ENCODE data around the gene IMMP1L. TPM values are rescaled to one million over a fixed set of nuclear protein-coding genes. Genes with fewer than 3 reads are reported as not detected.
"Not testable (repeated sequence)": the region's sequence is repeated elsewhere in the genome, so short reads cannot be mapped to it uniquely, and the experiment has no call there.

IMMP1L gene
- total RNA-seq, 1 donor from 2014 or later, result 22.3 TPM

DNA sequence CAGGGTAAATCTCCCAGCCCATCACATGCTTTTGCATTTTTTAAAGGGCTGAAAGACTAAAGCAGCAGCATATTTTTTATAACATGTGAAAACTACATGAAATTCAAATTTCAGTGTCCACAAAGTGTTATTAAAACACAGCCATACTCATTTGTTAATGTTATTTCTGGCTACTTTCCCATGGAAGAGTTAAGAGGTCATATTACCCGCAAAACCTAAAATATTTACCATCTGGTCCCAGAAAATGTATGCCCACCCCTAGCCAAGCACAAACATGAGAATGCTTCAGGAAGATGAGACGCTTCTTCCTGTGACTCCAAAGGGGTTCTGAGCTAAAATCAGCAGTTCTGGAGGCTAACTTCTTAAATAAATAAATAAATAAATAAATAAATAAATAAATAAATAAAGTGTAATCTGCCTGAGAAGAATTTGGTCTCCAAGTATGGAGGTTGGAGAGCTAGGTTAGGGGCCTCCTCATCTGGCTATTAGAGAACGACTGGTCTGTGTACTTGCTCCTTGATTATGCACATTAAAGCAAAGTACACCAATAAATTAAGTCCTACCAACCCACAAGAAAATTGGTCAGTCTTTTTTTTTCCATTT lies 9.7 kb downstream of the IMMP1L start:
- peaks cover 27% of the 10 kb centered on the region for H3K36me3 Mint-ChIP-seq (ENCODE audit: low read depth)
- no peak overlapping the region for H3K27ac Mint-ChIP-seq
- no peak for DNase-seq (ENCODE audit: low spot score)
- intact Hi-C loops (cut with micrococcal nuclease), result no loop called here
- H3K9me3 Mint-ChIP-seq, result peaks cover 8% of the 10 kb centered on the region
- H3K4me3 Mint-ChIP-seq, result no peak overlapping the region
- no peaks in the 10 kb centered on the region for H3K27me3 Mint-ChIP-seq (ENCODE audit: insufficient read depth)
- H3K4me1 Mint-ChIP-seq (ENCODE audit: low read depth), result peaks cover 5% of the 10 kb centered on the region

- Mint-ChIP-seq H3K9me3 (peaks cover 18% of the 10 kb centered on the region), H3K36me3 (ENCODE audit: low read depth) (peaks cover 43% of the 10 kb centered on the region)
- DNase-seq (ENCODE audit: low spot score); H3K4me3 Mint-ChIP-seq; H3K27me3 Mint-ChIP-seq (ENCODE audit: insufficient read depth); H3K4me1 Mint-ChIP-seq (ENCODE audit: low read depth); H3K27ac Mint-ChIP-seq; intact Hi-C loops (cut with micrococcal nuclease): not testable (repeated sequence)
Observed at GRCh38 chr11:31493762-31494161, 15.7 kb downstream of the IMMP1L start.

- Mint-ChIP-seq H3K36me3 (ENCODE audit: low read depth) (peaks cover 43% of the 10 kb centered on the region), H3K27ac (no peak overlapping the region), H3K27me3 (ENCODE audit: insufficient read depth) (no peaks in the 10 kb centered on the region), H3K4me3 (no peak overlapping the region), H3K4me1 (ENCODE audit: low read depth) (peaks cover 6% of the 10 kb centered on the region), H3K9me3 (peaks cover 18% of the 10 kb centered on the region)
- intact Hi-C loops (cut with micrococcal nuclease), result no loop called here
- no peak for DNase-seq (ENCODE audit: low spot score)
Observed at GRCh38 chr11:31493235-31493634, 16.2 kb downstream of the IMMP1L start.

GRCh38 chr11:31492320-31492913 lies 17.0 kb downstream of the IMMP1L start:
- intact Hi-C loops (cut with micrococcal nuclease), result no loop called here
- peaks cover 18% of the 10 kb centered on the region for H3K9me3 Mint-ChIP-seq
- DNase-seq (ENCODE audit: low spot score), result no peak
- H3K36me3 Mint-ChIP-seq (ENCODE audit: low read depth), result peaks cover 40% of the 10 kb centered on the region
- no peak overlapping the region for H3K4me3 Mint-ChIP-seq
- H3K4me1 Mint-ChIP-seq (ENCODE audit: low read depth), result peaks cover 6% of the 10 kb centered on the region
- H3K27ac Mint-ChIP-seq, result peak overlapping the region; percentile 18
- no peaks in the 10 kb centered on the region for H3K27me3 Mint-ChIP-seq (ENCODE audit: insufficient read depth)

DNA sequence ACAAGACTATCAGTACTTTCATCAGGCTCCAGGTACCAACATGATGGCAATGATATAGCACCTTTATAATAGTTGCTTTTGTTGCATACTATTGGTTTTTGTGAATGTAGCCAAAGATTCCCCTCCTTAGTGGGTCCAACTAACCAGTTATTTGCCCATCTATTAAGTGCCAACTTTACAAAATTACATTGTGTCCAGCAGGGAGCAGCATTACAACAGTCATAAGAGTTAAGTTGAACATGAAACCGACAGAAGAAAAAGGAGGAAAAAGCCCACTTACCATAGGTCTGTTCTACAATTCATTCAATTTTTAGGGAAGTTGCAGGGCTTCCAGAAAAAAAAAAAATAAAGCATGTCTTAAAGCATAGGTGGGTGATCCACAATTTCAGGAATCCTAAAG lies 21.6 kb downstream of the IMMP1L start:
- no peak for DNase-seq (ENCODE audit: low spot score)
- Mint-ChIP-seq H3K9me3 (no peaks in the 10 kb centered on the region), H3K4me3 (no peak overlapping the region), H3K27me3 (ENCODE audit: insufficient read depth) (no peaks in the 10 kb centered on the region), H3K36me3 (ENCODE audit: low read depth) (peaks cover 13% of the 10 kb centered on the region), H3K4me1 (ENCODE audit: low read depth) (peaks cover 6% of the 10 kb centered on the region), H3K27ac (no peak overlapping the region)
- intact Hi-C loops (cut with micrococcal nuclease), result loop anchor here (1.0 to 10.0 kb wide), 2 partner anchors 470 to 687 kb away; no protein-coding TSS in a partner anchor

GRCh38 chr11:31484497-31484896 lies 24.9 kb downstream of the IMMP1L start:
- Mint-ChIP-seq H3K27me3 (ENCODE audit: insufficient read depth) (no peaks in the 10 kb centered on the region), H3K4me1 (ENCODE audit: low read depth) (no peaks in the 10 kb centered on the region), H3K36me3 (ENCODE audit: low read depth) (no peaks in the 10 kb centered on the region), H3K4me3 (no peak overlapping the region), H3K9me3 (no peaks in the 10 kb centered on the region), H3K27ac (no peak overlapping the region)
- no peak for DNase-seq (ENCODE audit: low spot score)
- intact Hi-C loops (cut with micrococcal nuclease), result loop anchor here (10.0 kb wide), 1 partner anchor 690 kb away; no protein-coding TSS in a partner anchor

DNA sequence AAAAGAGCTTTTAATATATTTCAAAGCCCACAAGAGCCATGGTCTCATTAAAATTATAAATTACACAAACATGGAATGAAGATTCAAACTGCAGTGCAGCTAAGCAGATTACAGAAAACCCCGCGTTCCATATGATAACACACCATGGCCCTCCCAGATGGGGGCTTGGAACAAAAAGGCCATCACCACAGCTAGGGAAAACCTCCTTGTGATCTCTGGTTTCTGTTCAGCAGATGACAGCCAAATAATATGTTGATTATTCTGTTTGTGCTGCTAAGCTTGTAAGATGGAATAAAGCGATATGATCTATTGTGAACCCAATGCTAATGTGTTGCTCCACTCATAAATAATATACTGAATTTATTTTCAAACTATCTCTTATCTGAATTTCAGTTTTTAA lies 28.5 kb downstream of the IMMP1L start:
- no peak for DNase-seq (ENCODE audit: low spot score)
- intact Hi-C loops (cut with micrococcal nuclease), result loop anchor here (10.0 kb wide), 1 partner anchor 694 kb away; no protein-coding TSS in a partner anchor
- no peak overlapping the region for H3K27ac Mint-ChIP-seq
- no peaks in the 10 kb centered on the region for H3K27me3 Mint-ChIP-seq (ENCODE audit: insufficient read depth)
- H3K4me1 Mint-ChIP-seq (ENCODE audit: low read depth), result no peaks in the 10 kb centered on the region
- no peaks in the 10 kb centered on the region for H3K9me3 Mint-ChIP-seq
- no peaks in the 10 kb centered on the region for H3K36me3 Mint-ChIP-seq (ENCODE audit: low read depth)
- H3K4me3 Mint-ChIP-seq, result no peak overlapping the region

DNA sequence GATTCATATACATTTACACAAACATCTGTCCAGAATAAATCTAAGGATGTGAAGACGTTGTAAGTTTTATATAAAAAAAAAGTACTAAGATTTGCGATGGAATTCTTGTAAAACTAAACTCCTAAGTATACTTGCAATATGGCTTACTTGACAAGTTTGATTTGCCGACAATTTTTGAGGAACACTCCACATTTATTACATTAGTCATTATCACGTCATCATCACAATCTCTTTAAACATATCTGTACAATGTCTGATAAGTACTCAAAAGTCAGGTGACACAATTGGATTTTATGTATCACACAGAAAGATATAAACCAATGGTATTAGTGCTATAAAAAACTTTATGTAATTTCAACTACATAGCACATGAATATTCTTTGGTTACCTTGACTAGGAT lies 30.4 kb downstream of the IMMP1L start:
- no peaks in the 10 kb centered on the region for H3K9me3 Mint-ChIP-seq
- DNase-seq (ENCODE audit: low spot score), result no peak
- H3K27ac Mint-ChIP-seq, result no peak overlapping the region
- H3K4me3 Mint-ChIP-seq, result no peak overlapping the region
- no peaks in the 10 kb centered on the region for H3K27me3 Mint-ChIP-seq (ENCODE audit: insufficient read depth)
- H3K4me1 Mint-ChIP-seq (ENCODE audit: low read depth), result no peaks in the 10 kb centered on the region
- H3K36me3 Mint-ChIP-seq (ENCODE audit: low read depth), result no peaks in the 10 kb centered on the region
- intact Hi-C loops (cut with micrococcal nuclease), result loop anchor here (10.0 kb wide), 1 partner anchor 316 kb away; no protein-coding TSS in a partner anchor

- H3K4me1 Mint-ChIP-seq (ENCODE audit: low read depth), result no peaks in the 10 kb centered on the region
- H3K27me3 Mint-ChIP-seq (ENCODE audit: insufficient read depth), result no peaks in the 10 kb centered on the region
- H3K9me3 Mint-ChIP-seq, result no peaks in the 10 kb centered on the region
- intact Hi-C loops (cut with micrococcal nuclease), result loop anchor here (10.0 kb wide), 1 partner anchor 317 kb away; no protein-coding TSS in a partner anchor
- H3K27ac Mint-ChIP-seq, result no peak overlapping the region
- H3K36me3 Mint-ChIP-seq (ENCODE audit: low read depth), result no peaks in the 10 kb centered on the region
- no peak overlapping the region for H3K4me3 Mint-ChIP-seq
- DNase-seq (ENCODE audit: low spot score), result no peak
Observed at GRCh38 chr11:31478223-31478590, 31.2 kb downstream of the IMMP1L start.

DNA sequence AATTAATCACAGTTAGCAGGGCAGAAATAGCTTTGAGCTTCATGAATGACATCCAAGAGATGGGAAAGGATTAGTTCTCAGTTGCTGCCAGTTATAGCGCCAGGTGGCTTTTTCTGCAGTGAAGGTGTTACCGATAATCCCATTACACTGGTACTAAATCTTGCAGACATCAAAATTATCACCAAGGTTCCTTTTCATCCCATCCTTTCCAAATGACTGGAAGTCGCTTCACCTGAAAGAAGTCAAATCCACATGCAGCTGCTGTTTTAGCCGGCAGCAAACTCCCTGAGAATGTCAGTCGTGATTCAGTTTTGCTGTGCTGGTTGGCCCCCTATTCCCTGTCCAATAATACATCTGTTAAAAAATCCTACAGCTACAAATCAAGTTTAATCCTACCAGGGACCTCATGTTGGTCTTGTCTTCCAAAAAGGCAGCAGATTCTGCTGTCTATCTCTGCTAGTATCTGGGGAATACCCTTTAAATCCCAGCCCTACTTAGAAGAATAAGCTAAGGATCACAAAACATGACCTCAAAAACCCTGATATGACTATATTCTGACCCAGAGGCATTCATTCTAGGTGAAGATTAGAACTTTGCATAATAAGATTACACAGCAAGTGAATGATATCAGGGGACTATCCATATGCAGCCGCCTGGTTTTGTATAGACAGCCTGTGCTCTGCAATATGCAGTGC lies 31.7 kb downstream of the IMMP1L start:
- Mint-ChIP-seq H3K9me3 (no peaks in the 10 kb centered on the region), H3K36me3 (ENCODE audit: low read depth) (no peaks in the 10 kb centered on the region), H3K27ac (no peak overlapping the region), H3K4me1 (ENCODE audit: low read depth) (no peaks in the 10 kb centered on the region), H3K4me3 (no peak overlapping the region), H3K27me3 (ENCODE audit: insufficient read depth) (no peaks in the 10 kb centered on the region)
- DNase-seq (ENCODE audit: low spot score), result no peak
- intact Hi-C loops (cut with micrococcal nuclease), result loop anchor here (10.0 kb wide), 1 partner anchor 317 kb away; no protein-coding TSS in a partner anchor

DNA sequence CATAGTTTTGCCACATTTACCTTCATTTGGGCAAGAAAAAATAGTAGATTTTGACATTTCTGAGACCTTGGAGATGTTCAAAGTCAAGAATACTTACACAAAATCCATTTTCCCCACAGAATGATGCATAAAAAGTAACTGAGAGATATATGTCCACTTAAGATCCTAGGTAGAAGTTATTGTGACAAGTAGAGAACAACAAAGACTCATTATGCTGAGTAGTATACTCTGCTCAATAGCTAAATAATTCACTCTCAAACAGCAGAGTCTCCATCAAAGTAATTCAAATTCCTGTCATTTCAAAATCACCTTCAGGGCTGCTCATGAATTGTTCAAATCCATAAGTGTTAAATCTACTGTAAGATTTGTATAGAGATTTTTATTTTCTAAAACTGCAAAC lies 35.3 kb downstream of the IMMP1L start:
- intact Hi-C loops (cut with micrococcal nuclease), result loop anchor here (10.0 kb wide), 1 partner anchor 321 kb away; no protein-coding TSS in a partner anchor
- H3K9me3 Mint-ChIP-seq, result no peaks in the 10 kb centered on the region
- DNase-seq (ENCODE audit: low spot score), result no peak
- H3K4me3 Mint-ChIP-seq, result no peak overlapping the region
- H3K27ac Mint-ChIP-seq, result no peak overlapping the region
- H3K36me3 Mint-ChIP-seq (ENCODE audit: low read depth), result peaks cover 2% of the 10 kb centered on the region
- no peaks in the 10 kb centered on the region for H3K4me1 Mint-ChIP-seq (ENCODE audit: low read depth)
- no peaks in the 10 kb centered on the region for H3K27me3 Mint-ChIP-seq (ENCODE audit: insufficient read depth)

- Mint-ChIP-seq H3K4me3 (no peak overlapping the region), H3K36me3 (ENCODE audit: low read depth) (peaks cover 12% of the 10 kb centered on the region)
- intact Hi-C loops (cut with micrococcal nuclease), result no loop called here
Observed at GRCh38 chr11:31464436-31464835, 45.0 kb downstream of the IMMP1L start.

DNA sequence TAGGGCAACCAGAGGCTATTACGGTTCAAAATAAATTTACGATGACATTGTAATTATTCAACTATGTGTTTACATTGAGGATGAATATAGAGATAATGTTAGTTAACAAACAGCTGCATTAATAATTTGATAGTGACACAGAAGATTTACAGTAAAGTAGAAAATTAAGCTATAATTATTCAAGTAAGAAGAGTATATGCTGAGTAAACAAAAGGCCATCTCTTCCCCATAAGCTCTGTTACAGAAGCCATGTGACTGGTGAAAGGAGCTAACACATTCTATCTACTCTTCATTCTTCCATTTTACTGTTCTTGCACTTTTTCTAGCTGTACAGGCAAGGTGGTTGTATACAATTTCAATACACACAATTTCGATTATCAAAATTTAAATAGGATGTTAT lies 54.2 kb downstream of the IMMP1L start:
- H3K9me3 Mint-ChIP-seq, result no peaks in the 10 kb centered on the region
- H3K27me3 Mint-ChIP-seq (ENCODE audit: insufficient read depth), result no peaks in the 10 kb centered on the region
- no peaks in the 10 kb centered on the region for H3K4me1 Mint-ChIP-seq (ENCODE audit: low read depth)
- H3K27ac Mint-ChIP-seq, result no peak overlapping the region
- peaks cover 19% of the 10 kb centered on the region for H3K36me3 Mint-ChIP-seq (ENCODE audit: low read depth)
- intact Hi-C loops (cut with micrococcal nuclease), result loop anchor here (2.0 kb wide), 1 partner anchor 78 kb away; no protein-coding TSS in a partner anchor
- DNase-seq (ENCODE audit: low spot score), result no peak
- no peak overlapping the region for H3K4me3 Mint-ChIP-seq

More at GRCh38 chr11:31464436-31464835, 45.0 kb downstream of the IMMP1L start:
- H3K27ac Mint-ChIP-seq, result no peak overlapping the region
- no peaks in the 10 kb centered on the region for H3K27me3 Mint-ChIP-seq (ENCODE audit: insufficient read depth)
- no peak for DNase-seq (ENCODE audit: low spot score)
- peaks cover 14% of the 10 kb centered on the region for H3K9me3 Mint-ChIP-seq
- H3K4me1 Mint-ChIP-seq (ENCODE audit: low read depth), result no peaks in the 10 kb centered on the region
